Hypothalamus (tissue), 51 donors: Measurements from ENCODE around the gene ATAD3B.
"Not testable (repeated sequence)": the region's sequence is repeated elsewhere in the genome, so short reads cannot be mapped to it uniquely, and the experiment has no call there.

Source experiments
- DNase-seq, 51 donors: peaks; one replicate each; lab custom pipeline; 2025; lab: John Stamatoyannopoulos, UW

ATAD3B gene

DNA sequence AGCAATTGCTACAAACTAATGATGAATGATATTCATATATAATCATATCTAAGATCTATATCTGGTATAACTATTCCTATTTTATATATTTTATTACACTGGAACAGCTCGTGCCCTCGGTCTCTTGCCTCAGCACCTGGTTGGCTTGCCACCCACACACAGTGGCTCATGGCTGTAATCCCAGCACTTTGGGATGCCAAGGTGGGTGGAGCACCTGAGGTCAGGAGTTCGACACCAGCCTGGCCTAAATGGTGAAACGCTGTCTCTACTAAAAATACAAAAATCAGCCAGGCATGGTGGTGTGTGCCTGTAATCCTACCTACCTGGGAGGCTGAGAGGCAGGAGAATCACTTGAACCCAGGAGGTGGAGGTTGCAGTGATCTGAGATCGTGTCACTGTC, 34.2 kb downstream of the ATAD3B start:
- peak in 1 of 51 donors; percentile 19 for DNase-seq

DNA sequence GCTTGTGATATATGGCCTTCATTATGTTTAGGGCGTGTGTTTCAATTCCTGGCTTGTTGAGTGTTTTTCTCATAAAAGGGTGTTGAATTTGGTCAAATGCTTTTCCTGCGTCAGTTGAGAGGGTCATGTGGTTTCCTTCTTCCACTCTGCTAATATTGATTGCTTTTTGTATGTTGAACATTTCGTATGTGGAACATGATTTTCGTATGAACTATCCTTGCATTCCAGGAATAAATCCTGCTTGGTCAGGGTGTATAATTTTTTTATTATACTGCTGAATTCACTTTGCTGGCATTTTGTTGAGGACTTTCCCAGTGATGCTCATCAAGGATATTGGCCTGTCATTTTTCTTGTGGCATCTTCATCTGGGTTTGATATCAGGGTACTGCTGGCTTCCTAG, 35.7 kb downstream of the ATAD3B start:
- no peak for DNase-seq

DNA sequence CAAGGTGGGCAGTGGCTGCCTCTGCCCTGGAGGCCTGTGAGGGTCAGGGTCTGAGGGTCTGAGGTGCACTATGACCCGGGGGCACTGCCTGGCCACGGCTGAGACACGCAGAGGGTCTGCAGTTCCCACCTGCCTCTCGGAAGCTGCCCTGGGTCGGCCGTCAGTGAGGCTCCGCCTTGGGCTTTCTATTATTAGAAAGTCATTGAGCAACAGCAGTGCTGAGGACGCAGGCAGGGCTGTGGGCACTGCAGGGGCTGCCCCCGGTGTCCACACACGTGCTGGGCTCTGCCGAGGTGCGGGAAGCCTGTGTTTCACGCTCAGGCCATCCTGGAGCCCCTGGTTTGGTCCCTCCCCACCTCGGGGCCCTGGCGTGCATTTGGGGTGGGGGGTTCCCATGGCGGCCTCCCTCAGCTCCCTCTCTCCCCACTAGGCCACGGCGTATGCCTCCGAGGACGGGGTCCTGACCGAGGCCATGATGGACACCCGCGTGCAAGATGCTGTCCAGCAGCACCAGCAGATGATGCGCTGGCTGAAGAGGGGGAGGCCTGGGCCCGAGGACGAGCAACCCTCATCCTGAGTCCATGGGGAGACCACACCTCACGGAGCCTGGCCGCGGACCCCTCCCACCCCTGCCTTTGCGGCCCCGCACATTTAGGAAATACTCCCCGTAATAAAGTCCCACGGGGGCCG, 37.4 kb downstream of the ATAD3B start:
- not testable (repeated sequence) for DNase-seq

DNA sequence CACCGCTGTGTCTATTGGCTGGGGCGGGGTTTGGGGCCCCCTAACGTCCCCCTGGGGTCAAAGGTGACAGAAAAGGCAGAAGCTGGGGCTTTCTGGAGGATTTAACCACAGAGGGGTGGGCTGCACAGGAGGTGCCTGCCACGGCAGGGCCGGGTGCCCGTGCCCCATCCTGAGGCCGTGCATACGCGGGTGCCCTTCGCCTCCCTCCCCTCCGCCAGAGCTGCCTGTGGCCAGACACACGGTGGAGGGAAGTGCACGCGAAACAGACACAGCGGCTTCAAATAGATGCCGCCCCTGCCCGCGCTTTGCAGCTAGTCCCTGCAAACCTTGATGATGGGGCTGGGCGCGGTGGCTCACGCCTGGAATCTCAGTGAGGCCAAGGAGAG, 37.9 kb downstream of the ATAD3B start:
- DNase-seq = not testable (repeated sequence)

DNA sequence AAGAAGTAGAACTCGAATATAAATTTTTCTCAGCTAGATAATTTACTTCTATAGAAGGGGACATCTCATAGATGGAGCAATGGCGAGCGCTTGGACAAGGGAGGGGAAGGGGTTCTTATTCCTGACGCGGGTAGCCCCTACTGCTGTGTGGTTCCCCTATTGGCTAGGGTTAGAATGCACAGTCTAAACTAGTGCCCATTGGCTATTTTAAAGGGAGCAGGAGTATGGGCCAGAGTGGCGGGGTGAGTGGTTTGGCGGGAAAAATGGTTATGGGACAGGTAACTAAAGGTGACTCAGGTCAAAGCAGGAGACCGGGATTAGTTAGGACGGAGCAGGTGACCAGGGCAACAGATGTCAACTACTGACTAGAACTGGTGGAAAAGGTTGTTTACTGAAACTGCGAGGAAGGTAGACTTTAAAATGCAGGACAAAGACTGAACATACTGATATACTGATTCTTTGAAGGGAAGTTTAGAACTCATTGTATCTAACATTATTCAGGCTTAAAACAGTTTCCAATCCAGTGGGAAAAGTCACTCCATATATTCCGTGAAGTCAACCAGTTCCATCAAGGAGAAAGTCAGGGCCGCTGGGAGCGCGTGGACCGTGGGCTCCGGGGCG, 39.5 kb downstream of the ATAD3B start:
- no peak for DNase-seq

DNA sequence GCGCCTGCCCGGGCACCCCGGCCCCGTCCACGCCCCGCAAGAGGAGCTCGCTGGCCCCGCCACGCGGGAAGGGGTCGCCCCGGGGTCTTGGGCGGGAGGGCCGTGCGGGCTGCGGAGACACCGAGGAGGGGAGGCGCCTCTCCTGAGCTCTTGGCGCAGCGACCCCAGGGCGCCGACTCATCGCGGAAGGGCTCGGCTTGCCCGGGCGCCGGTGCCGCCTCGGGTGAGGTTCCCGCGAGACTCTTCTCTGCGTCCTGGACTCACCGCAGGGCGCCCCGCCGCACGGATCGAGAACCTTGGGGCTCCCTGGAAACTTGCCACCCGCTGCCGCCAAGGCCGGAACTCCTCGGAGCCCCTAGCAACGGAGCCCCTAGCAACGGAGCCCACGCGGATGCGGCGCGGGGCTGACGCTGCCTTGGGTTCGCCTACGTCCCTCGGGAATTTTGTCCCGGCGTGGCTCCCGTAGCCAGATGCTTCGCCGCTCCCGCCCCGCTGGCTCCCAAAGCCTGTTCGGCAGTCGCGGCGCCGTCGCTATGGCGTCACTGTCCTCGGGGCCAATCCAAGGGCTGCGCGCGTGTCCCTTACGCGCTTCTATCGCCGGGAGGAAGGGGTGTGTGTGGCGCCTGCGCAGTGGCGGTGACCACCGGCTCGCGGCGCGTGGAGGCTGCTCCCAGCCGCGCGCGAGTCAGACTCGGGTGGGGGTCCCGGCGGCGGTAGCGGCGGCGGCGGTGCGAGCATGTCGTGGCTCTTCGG, 40.1 kb downstream of the ATAD3B start, which contains the start of gene ATAD3A:
Gene ATAD3A (plus strand): TSS at position 630 of the 753 bp plus-strand sequence. CDS start 107 bp downstream, at position 737.
- peak; percentile 64 to 99 (median 96) for DNase-seq

DNA sequence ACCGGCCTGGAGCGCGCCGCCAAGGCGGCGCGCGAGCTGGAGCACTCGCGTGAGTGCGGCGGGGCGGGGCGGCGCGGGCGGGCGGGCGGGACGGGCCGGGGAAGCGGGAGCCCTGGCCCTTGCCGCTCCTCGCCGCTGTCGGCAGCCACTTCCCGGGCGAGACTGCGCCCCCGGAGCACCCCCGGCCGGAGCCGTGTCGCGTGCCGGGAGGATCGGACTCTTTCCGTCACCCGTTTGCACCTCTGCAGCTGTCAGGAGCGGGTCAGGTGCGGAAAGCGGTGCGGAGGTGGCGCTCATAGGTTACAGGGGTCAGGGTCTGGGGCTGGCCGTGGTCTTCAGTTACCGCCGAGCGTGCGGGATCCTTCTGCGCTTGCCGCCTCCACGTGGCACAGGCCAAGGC, 40.9 kb downstream of the ATAD3B start:
- DNase-seq = not testable (repeated sequence)

DNA sequence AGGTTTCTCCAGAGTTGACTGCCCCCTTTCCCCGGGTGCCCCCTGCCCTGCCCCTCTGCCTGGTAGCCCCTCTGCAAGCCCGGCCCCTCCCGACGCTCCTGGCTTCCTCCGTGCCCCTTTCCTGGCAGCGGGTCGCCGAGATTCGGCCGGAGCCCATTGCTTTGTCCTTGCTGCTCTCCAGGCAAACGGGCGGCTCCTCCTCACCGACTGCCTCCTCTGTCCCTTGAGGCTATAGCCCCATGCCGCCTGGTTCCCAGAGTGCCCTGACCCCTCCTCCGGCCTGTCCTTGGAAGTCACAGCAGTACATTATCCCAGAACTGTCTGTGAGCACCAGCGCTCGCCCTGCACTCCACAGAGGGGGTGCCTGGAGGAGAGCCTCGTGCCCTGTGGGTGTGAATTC, 42.1 kb downstream of the ATAD3B start:
- DNase-seq = not testable (repeated sequence)

DNA sequence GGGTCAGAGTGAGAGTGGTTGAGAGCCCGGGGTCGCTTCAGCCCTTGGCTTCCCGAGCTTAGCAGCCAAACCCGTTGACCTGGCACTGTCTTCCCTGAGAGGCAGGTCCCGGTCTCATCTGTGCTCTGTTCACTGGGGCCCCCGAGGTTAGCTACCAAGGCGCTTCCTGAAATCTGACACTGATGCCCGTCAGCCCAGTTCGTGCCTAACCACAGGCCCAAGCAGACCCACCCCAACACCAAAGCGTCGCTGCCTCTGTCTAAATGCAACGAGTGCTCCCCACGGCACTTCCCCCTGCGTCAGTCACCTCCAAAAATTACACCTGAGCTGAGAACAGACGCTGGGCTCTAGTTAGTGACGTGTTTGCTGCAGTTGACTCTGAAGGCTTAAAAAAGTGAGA, 42.8 kb downstream of the ATAD3B start:
- DNase-seq = not testable (repeated sequence)

DNA sequence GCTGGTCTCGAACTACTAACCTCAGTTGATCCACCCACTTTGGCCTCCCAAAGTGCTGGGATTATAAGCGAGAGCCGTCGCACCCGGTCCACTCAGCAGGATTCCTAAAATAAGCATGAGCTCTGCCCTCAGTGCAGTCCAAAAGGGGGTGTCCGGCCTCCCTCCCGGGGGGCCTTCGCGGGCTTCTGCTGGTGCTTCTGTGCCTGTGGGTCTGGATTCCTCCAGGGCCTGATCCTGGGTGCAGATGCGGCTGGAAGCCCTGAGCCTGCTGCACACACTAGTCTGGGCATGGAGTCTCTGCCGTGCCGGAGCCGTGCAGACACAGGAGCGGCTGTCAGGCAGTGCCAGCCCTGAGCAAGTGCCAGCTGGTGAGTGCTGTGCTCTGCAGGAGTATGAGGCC, 45.4 kb downstream of the ATAD3B start:
- not testable (repeated sequence) for DNase-seq

DNA sequence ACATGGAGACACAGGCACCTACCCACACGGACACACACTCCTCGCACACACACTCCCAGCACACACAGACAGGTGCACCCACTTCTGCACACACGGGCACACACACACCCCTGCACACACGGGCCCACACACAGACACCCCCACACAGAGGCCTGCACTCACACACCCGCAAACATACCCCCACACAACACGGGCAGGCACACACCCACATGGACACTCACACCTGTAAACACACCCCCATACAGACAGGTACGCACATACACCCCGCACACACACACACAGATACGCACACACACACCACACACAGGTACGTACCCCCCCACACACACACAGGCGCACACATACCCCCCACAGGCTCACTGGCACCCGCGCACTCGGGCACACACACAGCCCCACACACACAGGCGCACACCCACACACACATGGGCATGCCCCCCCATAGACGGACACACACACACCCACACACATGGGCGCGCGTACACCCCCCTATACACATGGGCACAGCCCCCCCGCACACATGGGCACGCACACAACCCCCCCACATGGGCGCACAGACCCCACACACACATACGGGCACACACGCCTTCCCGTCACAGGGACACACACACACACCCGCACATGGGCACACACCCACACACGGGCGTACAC, 46.5 kb downstream of the ATAD3B start:
- DNase-seq = no peak

DNA sequence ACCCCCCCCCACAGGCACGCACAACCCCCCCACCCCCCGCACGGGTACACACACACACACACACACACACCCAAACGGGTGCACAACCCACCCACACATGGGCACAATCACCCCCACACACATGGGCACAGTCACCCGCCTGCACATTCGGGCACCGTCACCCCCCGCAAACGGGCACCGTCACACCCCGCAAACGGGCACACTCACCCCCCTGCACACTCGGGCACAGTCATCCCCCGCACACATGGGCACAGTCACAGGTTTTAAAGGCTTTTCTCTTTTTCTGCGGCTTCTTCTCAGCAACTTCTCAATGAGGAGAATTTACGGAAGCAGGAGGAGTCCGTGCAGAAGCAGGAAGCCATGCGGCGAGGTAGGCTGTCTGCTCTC, 47.0 kb downstream of the ATAD3B start:
- DNase-seq = not testable (repeated sequence)

DNA sequence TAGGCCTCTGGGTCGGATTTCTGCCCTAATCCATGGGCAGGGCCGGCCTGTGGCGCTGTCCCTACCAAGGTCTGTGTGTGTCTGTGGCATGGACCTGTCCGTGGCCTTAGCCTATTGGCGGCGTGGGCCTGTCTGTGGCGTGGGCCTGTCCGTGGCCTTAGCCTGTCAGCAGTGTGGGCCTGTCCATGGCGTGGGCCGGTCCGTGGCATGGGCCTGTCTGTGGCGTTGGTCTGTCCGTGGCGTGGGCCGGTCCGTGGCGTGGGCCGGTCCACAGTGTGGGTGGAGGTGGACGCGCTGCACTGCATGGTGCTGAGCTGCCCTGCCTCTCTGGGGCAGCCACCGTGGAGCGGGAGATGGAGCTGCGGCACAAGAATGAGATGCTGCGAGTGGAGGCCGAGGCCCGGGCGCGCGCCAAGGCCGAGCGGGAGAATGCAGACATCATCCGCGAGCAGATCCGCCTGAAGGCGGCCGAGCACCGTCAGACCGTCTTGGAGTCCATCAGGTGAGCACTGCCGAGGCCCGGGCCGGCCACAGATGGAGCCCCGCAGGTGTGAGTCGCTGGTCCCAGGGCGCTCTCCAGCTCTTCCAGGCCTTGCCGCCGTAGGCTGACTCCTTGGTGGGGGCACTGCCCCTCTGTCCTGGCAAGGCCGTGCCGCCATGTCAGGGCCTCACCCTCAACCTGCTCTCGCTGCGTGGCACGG, 48.4 kb downstream of the ATAD3B start:
- DNase-seq = not testable (repeated sequence)

DNA sequence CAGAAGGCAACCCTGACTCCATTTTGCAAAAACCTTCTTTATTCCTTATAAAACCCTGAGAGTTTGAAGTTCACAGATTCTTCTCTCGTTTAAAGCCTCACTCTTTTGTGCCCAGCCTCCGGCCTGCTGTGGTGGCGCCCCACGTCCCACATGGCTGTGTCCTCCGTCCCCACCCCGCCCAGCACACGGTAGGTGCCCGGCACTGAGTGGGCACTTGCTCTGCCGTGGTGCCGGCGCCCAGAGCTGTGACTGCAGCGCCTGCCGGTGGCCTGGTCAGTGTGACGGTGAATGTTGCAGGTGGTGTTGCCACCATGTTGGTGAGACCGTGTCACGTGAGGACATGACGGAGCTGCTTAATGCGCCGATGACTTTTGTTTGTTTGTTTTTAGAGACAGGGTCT, 49.8 kb downstream of the ATAD3B start:
- DNase-seq = no peak

DNA sequence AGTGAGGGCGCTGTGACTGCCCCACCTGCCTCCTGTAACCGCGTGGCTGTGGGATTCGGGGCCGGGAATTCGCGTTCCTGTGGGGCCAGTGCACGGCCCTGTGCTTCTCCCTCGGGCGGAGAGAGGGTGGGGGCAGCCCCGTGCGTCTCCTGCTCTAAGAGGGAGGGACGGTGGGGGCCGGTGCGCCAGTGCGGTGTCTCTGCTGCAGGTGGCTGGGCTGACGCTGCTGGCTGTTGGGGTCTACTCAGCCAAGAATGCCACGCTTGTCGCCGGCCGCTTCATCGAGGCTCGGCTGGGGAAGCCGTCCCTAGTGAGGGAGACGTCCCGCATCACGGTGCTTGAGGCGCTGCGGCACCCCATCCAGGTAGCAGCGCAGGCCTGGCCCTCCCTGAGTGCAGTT, 51.0 kb downstream of the ATAD3B start:
- not testable (repeated sequence) for DNase-seq

DNA sequence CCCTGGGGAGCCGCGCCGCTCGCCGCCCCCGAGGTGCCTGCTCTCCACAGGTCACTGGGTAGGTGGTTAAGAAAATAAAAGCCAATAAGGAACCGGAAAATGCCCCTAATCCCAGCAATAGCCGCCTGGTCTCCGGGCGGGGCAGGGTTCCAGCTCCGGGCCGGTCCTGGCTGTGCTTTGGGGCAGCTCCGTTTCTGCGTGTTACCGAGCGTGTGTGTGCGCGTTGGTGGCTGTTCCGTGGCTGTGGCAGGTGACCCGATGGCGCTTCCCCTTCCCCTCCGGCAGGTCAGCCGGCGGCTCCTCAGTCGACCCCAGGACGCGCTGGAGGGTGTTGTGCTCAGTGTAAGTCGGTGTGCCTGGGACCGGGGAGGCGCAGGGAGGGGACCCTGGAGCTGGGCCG, 51.7 kb downstream of the ATAD3B start:
- not testable (repeated sequence) for DNase-seq

DNA sequence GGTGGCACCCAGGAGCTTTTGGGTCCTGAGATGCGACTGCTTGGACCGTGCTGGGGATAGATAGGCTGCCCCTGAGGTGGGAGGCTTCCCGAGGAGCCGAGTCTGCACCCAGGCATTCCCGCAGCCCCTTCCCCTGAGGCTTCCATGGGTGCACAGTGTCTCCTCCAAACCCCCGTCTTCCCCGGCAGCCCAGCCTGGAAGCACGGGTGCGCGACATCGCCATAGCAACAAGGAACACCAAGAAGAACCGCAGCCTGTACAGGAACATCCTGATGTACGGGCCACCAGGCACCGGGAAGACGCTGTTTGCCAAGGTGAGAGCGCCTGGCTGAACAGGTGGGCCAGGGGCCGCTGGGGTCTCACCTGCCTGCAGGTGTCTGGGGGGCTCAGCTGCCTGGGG, 52.1 kb downstream of the ATAD3B start:
- DNase-seq = peak in 1 of 51 donors; percentile 26

DNA sequence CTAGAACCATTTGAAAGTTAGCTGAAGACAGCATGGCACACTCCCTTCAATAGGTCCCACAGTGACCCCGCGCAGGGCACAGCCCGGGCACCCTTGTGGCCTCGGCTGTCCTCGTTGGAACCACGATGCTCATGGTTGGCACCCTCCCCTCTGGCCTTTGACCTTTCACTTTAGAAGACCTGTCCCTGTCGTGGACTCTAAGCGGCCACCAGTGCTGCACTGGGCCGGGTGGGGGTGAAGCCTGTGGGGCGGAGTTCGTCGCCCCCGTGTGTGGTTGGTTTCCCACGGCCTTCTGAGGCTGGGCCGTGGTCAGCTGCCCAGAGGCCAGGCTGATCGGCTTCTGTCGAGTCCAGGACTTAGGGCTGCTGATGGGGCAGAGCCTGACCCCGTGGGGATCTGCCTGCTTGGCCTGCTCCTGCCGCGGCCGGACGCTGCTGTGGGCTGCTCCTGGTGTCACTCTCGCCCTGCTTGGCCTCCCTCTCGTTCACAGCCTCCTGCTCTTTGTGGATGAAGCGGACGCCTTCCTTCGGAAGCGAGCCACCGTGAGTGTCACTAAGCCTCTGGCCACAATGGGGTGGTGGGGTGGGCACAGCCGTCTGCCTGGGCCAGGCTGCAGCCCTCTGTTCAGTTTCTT, 53.3 kb downstream of the ATAD3B start:
- not testable (repeated sequence) for DNase-seq

DNA sequence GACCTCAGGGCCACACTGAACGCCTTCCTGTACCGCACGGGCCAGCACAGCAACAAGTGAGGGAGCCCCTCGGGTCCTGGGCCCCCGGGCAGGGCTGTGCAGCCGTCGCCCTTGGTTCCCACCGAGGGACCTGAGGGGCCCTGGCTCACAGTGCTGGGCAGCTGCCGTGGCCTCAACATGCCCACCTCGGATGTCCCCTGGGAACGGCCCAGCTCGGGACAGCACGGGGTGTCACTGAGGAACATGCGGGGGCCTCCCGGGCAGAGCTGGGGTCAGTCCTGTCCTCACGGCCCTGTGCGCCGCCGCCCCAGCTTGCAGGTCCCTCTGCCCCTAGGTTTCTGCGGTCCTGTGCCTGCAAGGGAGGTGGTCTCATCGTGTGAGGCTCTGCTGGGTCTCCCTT, 54.9 kb downstream of the ATAD3B start:
- not testable (repeated sequence) for DNase-seq
